Pons (tissue), 1 donor: Measurements from ENCODE around the gene PSMB11.

Experiments
- DNase-seq: peaks from one replicate; pipeline ENCODE4 v3.0.0-alpha.2; 2016; ENCODE audit warnings: low spot score

The PSMB11 gene

GRCh38 chr14:23015618-23016017 is 26.4 kb upstream of the PSMB11 start:
- no peak for DNase-seq

- DNase-seq: no peak
These were observed 24.9 kb upstream of the PSMB11 start for GRCh38 chr14:23017091-23017490.

- DNase-seq: no peak
These were observed 23.9 kb upstream of the PSMB11 start for GRCh38 chr14:23018107-23018506.

GRCh38 chr14:23020143-23021128 is 21.6 kb upstream of the PSMB11 start:
- DNase-seq: no peak

GRCh38 chr14:23021434-23021833 is 20.6 kb upstream of the PSMB11 start:
- DNase-seq: no peak

- no peak for DNase-seq
These were observed 20.0 kb upstream of the PSMB11 start for GRCh38 chr14:23021889-23022442.

GRCh38 chr14:23023022-23023794 is 18.8 kb upstream of the PSMB11 start:
- DNase-seq: no peak

GRCh38 chr14:23023795-23024152 is 18.2 kb upstream of the PSMB11 start:
- DNase-seq: no peak

- no peak for DNase-seq
These were observed 17.4 kb upstream of the PSMB11 start for GRCh38 chr14:23024612-23025075.

GRCh38 chr14:23025151-23025814 is 16.7 kb upstream of the PSMB11 start:
- DNase-seq: no peak

- DNase-seq: no peak
These were observed 13.2 kb upstream of the PSMB11 start for GRCh38 chr14:23028799-23029198.

GRCh38 chr14:23030936-23031335 is 11.1 kb upstream of the PSMB11 start:
- DNase-seq: no peak

- DNase-seq: no peak
These were observed 8.7 kb upstream of the PSMB11 start for GRCh38 chr14:23033251-23033727.

- DNase-seq: no peak
These were observed 8.1 kb upstream of the PSMB11 start for GRCh38 chr14:23033801-23034497.

- DNase-seq: peak; percentile 98
These were observed 7.3 kb upstream of the PSMB11 start, which contains the start of gene PSMB5 for GRCh38 chr14:23034498-23035302. PSMB5 (minus strand) TSS chr14:23034900; CDS start chr14:23034881, 19 bp downstream.

- DNase-seq: no peak
These were observed 6.5 kb upstream of the PSMB11 start for GRCh38 chr14:23035303-23036144.

GRCh38 chr14:23040100-23040499 is 1.9 kb upstream of the PSMB11 start:
- no peak for DNase-seq

- DNase-seq: no peak
These were observed 283 bp upstream of the PSMB11 start for GRCh38 chr14:23041729-23042128.

- DNase-seq: no peak
These were observed 1.1 kb downstream of the PSMB11 start for GRCh38 chr14:23043145-23043544.
